Trophoblast cell (in vitro differentiated cells and primary cell): ENCODE data around the gene PFDN6.

Source experiments
- DNase-seq, 2 donors: peaks; one replicate each; pipeline ENCODE4 v3.0.0-alpha.2; 2016
- H2AFZ ChIP-seq: 2 replicates; pipeline ENCODE4 v1.6.1; 2013; ENCODE audit warnings: low read length, moderate library complexity, mild to moderate bottlenecking; ENCODE audit not compliant: insufficient read depth, poor library complexity
- H2AK5ac ChIP-seq: 2 replicates; pipeline ENCODE4 v1.6.1; 2013; ENCODE audit warnings: mild to moderate bottlenecking, low read length
- H2BK120ac ChIP-seq: 2 replicates; pipeline ENCODE4 v1.6.1; 2013; ENCODE audit warnings: low read length, mild to moderate bottlenecking, moderate library complexity; ENCODE audit not compliant: insufficient read depth, poor library complexity
- H2BK12ac ChIP-seq: 2 replicates; pipeline ENCODE4 v1.6.1; 2013; ENCODE audit warnings: mild to moderate bottlenecking, low read length, moderate library complexity
- H2BK5ac ChIP-seq: 2 replicates; pipeline ENCODE4 v1.6.1; 2013; ENCODE audit warnings: low read length, low read depth, moderate library complexity, mild to moderate bottlenecking; ENCODE audit not compliant: poor library complexity
- H3K14ac ChIP-seq: 2 replicates; pipeline ENCODE4 v1.6.1; 2013; ENCODE audit warnings: mild to moderate bottlenecking, low read length
- H3K18ac ChIP-seq: 2 replicates; pipeline ENCODE4 v1.6.1; 2013; ENCODE audit warnings: mild to moderate bottlenecking, low read length
- H3K23ac ChIP-seq: 2 replicates; pipeline ENCODE4 v1.6.1; 2013; ENCODE audit warnings: low read length
- H3K27ac ChIP-seq: 2 replicates; pipeline ENCODE4 v1.5.1; 2013; ENCODE audit warnings: low read depth, mild to moderate bottlenecking, inconsistent platforms, low read length, moderate library complexity
- H3K27me3 ChIP-seq: 2 replicates; pipeline ENCODE4 v1.6.1; 2013; ENCODE audit warnings: inconsistent platforms, mild to moderate bottlenecking, low read length, moderate library complexity; ENCODE audit not compliant: insufficient read depth
- H3K36me3 ChIP-seq, 2 experiments: 1 replicate in 1 of 2; 2 replicates in 1 of 2; pipeline ENCODE4 v1.6.1; 2013; ENCODE audit warnings: low read length in 2 of 2, mild to moderate bottlenecking in 2 of 2, moderate library complexity in 1 of 2; ENCODE audit not compliant: insufficient read depth in 2 of 2, control insufficient read depth in 1 of 2
- H3K4ac ChIP-seq: 2 replicates; pipeline ENCODE4 v1.6.1; 2013; ENCODE audit warnings: low read depth, mild to moderate bottlenecking, low read length, moderate library complexity
- H3K4me1 ChIP-seq, 2 experiments: 1 replicate in 1 of 2; 2 replicates in 1 of 2; pipeline ENCODE4 v1.6.1; 2013; ENCODE audit warnings: low read length in 2 of 2, mild to moderate bottlenecking in 2 of 2, moderate library complexity in 1 of 2; ENCODE audit not compliant: insufficient read depth in 2 of 2, control insufficient read depth in 1 of 2
- H3K4me2 ChIP-seq: 2 replicates; pipeline ENCODE4 v1.6.1; 2013; ENCODE audit warnings: inconsistent platforms, mild to moderate bottlenecking, low read length, moderate library complexity
- H3K4me3 ChIP-seq: 2 replicates; pipeline ENCODE4 v1.5.1; 2013; ENCODE audit warnings: mild to moderate bottlenecking, low read depth, low read length, inconsistent platforms
- H3K79me1 ChIP-seq: one replicate; pipeline ENCODE4 v1.6.1; 2013; ENCODE audit warnings: low read length
- H3K79me2 ChIP-seq: 2 replicates; pipeline ENCODE4 v1.6.1; 2013; ENCODE audit warnings: low read length, mild to moderate bottlenecking; ENCODE audit not compliant: control insufficient read depth, insufficient read depth, poor library complexity
- H3K9ac ChIP-seq: 2 replicates; pipeline ENCODE4 v1.6.1; 2013; ENCODE audit warnings: mild to moderate bottlenecking, low read length
- H3K9me3 ChIP-seq: 2 replicates; pipeline ENCODE4 v1.6.1; 2013; ENCODE audit warnings: low read depth, mild to moderate bottlenecking, control low read depth, inconsistent platforms, low read length; ENCODE audit not compliant: insufficient read depth
- H4K12ac ChIP-seq: 2 replicates; pipeline ENCODE4 v1.6.1; 2013; ENCODE audit warnings: low read depth, mild to moderate bottlenecking, low read length, moderate library complexity
- H4K8ac ChIP-seq: 2 replicates; pipeline ENCODE4 v1.6.1; 2013; ENCODE audit warnings: low read depth, mild to moderate bottlenecking, low read length, moderate library complexity
- H4K91ac ChIP-seq: one replicate; pipeline ENCODE4 v1.6.1; 2013; ENCODE audit warnings: low read depth, mild to moderate bottlenecking, low read length, moderate library complexity
- WGBS: extraction: QIAGEN DNeasy Blood & Tissue Kit; methylation state at CpG from one replicate; pipeline ENCODE4 v1.1.7; 2013; ENCODE audit warnings: missing lambda C conversion rate; ENCODE audit not compliant: insufficient read length, insufficient coverage; ENCODE audit errors: extremely low coverage; 5-methylcytosine and 5-hydroxymethylcytosine counted together

The PFDN6 gene

GRCh38 chr6:33251395-33252012 lies 37.9 kb upstream of the PFDN6 start:
- Histone ChIP-seq H3K79me1 (peaks cover 6% of the 10 kb centered on the region), H4K91ac (no peak overlapping the region), H3K79me2 (no peaks in the 10 kb centered on the region), H3K9ac (no peak overlapping the region), H3K4me3 (no peak overlapping the region), H3K4me1 (peaks cover 12 to 14% of the 10 kb centered on the region in 2 experiments), H3K27me3 (no peaks in the 10 kb centered on the region), H2BK5ac (no peak overlapping the region), H4K8ac (no peak overlapping the region), H3K9me3 (no peaks in the 10 kb centered on the region), H3K27ac (no peak overlapping the region), H2AK5ac (no peak overlapping the region), H3K4ac (no peak overlapping the region), H4K12ac (no peak overlapping the region), H2BK120ac (no peak overlapping the region), H3K18ac (no peak overlapping the region), H3K23ac (no peak overlapping the region), H3K36me3 (peaks cover 5% of the 10 kb centered on the region in 2 experiments), H3K4me2 (no peak overlapping the region), H3K14ac (no peak overlapping the region), H2BK12ac (no peak overlapping the region), H2AFZ (no peak overlapping the region)
- DNase-seq, result no peak
- 100% methylated on average over 3 of the region's 6 CpGs for WGBS

GRCh38 chr6:33252759-33253158 lies 36.6 kb upstream of the PFDN6 start:
- Histone ChIP-seq H3K18ac (no peak overlapping the region), H2AK5ac (no peak overlapping the region), H3K27ac (no peak overlapping the region), H3K4ac (no peak overlapping the region), H3K4me2 (no peak overlapping the region), H3K4me1 (peaks cover 12 to 14% of the 10 kb centered on the region in 2 experiments), H3K79me1 (peaks cover 6% of the 10 kb centered on the region), H2AFZ (no peak overlapping the region), H3K9ac (no peak overlapping the region), H2BK120ac (no peak overlapping the region), H4K91ac (no peak overlapping the region), H3K36me3 (peaks cover 8 to 9% of the 10 kb centered on the region in 2 experiments), H3K9me3 (no peaks in the 10 kb centered on the region), H2BK12ac (no peak overlapping the region), H4K12ac (no peak overlapping the region), H2BK5ac (no peak overlapping the region), H3K27me3 (no peaks in the 10 kb centered on the region), H3K4me3 (no peak overlapping the region), H3K23ac (no peak overlapping the region), H4K8ac (no peak overlapping the region), H3K14ac (no peak overlapping the region), H3K79me2 (no peaks in the 10 kb centered on the region)
- no peak for DNase-seq

GRCh38 chr6:33254591-33254990 lies 34.8 kb upstream of the PFDN6 start:
- Histone ChIP-seq H3K14ac (no peak overlapping the region), H2BK12ac (no peak overlapping the region), H4K91ac (no peak overlapping the region), H3K27ac (no peak overlapping the region), H2BK120ac (no peak overlapping the region), H3K18ac (no peak overlapping the region), H3K36me3 (peaks cover 12 to 14% of the 10 kb centered on the region in 2 experiments), H2AFZ (no peak overlapping the region), H3K9ac (no peak overlapping the region), H3K4me2 (no peak overlapping the region), H3K79me1 (peaks cover 2% of the 10 kb centered on the region), H2BK5ac (no peak overlapping the region), H2AK5ac (no peak overlapping the region), H3K4me1 (peaks cover 4 to 6% of the 10 kb centered on the region in 2 experiments), H3K4me3 (no peak overlapping the region), H3K79me2 (no peaks in the 10 kb centered on the region), H3K9me3 (no peaks in the 10 kb centered on the region), H4K8ac (no peak overlapping the region), H3K27me3 (no peaks in the 10 kb centered on the region), H4K12ac (no peak overlapping the region), H3K23ac (no peak overlapping the region), H3K4ac (no peak overlapping the region)
- DNase-seq, result no peak
- whole genome bisulfite sequencing, result no CpG with 5 or more reads among the region's 4 CpGs

GRCh38 chr6:33259032-33259431 lies 30.4 kb upstream of the PFDN6 start:
- Histone ChIP-seq H4K91ac (no peak overlapping the region), H3K36me3 (peaks cover 17 to 24% of the 10 kb centered on the region in 2 experiments), H3K27me3 (no peaks in the 10 kb centered on the region), H3K23ac (no peak overlapping the region), H3K27ac (no peak overlapping the region), H2BK12ac (no peak overlapping the region), H3K79me2 (no peaks in the 10 kb centered on the region), H2AFZ (no peak overlapping the region), H3K4me3 (no peak overlapping the region), H3K4me2 (no peak overlapping the region), H3K4me1 (no peaks in the 10 kb centered on the region), H3K9ac (no peak overlapping the region), H3K14ac (no peak overlapping the region), H3K18ac (no peak overlapping the region), H4K8ac (no peak overlapping the region), H2AK5ac (no peak overlapping the region), H3K79me1 (no peaks in the 10 kb centered on the region), H2BK5ac (no peak overlapping the region), H3K9me3 (no peaks in the 10 kb centered on the region), H2BK120ac (no peak overlapping the region), H3K4ac (no peak overlapping the region), H4K12ac (peak overlapping the region; percentile 30)
- DNase-seq, result no peak
- WGBS, result no CpG with 5 or more reads among the region's 5 CpGs
